GM18517 (cell line): ENCODE results near the gene ZNF532.
"Not testable (repeated sequence)": the region's sequence is repeated elsewhere in the genome, so short reads cannot be mapped to it uniquely, and the experiment has no call there.

Source experiments
- ATAC-seq: cut with Tn5 transposase; IDR thresholded peaks from one replicate; pipeline ENCODE4 v1.9.1; 2021; ENCODE audit warnings: mild to moderate bottlenecking, moderate library complexity; ENCODE audit not compliant: unreplicated experiment

ZNF532 gene

GRCh38 chr18:59002974-59003594 lies 138.4 kb downstream of the ZNF532 start:
- ATAC-seq: no peak

- ATAC-seq: no peak
These were observed 140.6 kb downstream of the ZNF532 start for GRCh38 chr18:59005262-59005661.

GRCh38 chr18:59006461-59007067 lies 141.9 kb downstream of the ZNF532 start:
- ATAC-seq: no peak

GRCh38 chr18:59008302-59008974 lies 143.8 kb downstream of the ZNF532 start:
- ATAC-seq: no peak

- ATAC-seq: no peak
These were observed 145.2 kb downstream of the ZNF532 start for GRCh38 chr18:59009846-59010245.

GRCh38 chr18:59011289-59011688 lies 146.6 kb downstream of the ZNF532 start:
- no peak for ATAC-seq

- ATAC-seq: no peak
These were observed 147.1 kb downstream of the ZNF532 start for GRCh38 chr18:59011786-59012185.

GRCh38 chr18:59012815-59013705 lies 148.4 kb downstream of the ZNF532 start:
- ATAC-seq: no peak

- no peak for ATAC-seq
These were observed 149.1 kb downstream of the ZNF532 start for GRCh38 chr18:59013744-59014143.

GRCh38 chr18:59015531-59016152 lies 151.0 kb downstream of the ZNF532 start:
- no peak for ATAC-seq

- ATAC-seq: no peak
These were observed 156.8 kb downstream of the ZNF532 start for GRCh38 chr18:59021500-59021899.

GRCh38 chr18:59022167-59022945 lies 157.7 kb downstream of the ZNF532 start:
- ATAC-seq: no peak

- ATAC-seq: no peak
These were observed 160.2 kb downstream of the ZNF532 start for GRCh38 chr18:59024829-59025228.

- not testable (repeated sequence) for ATAC-seq
These were observed 160.9 kb downstream of the ZNF532 start for GRCh38 chr18:59025532-59025931.

GRCh38 chr18:59026364-59026763 lies 161.7 kb downstream of the ZNF532 start:
- ATAC-seq: no peak

GRCh38 chr18:59026831-59027410 lies 162.2 kb downstream of the ZNF532 start:
- no peak for ATAC-seq

GRCh38 chr18:59029663-59030429 lies 165.2 kb downstream of the ZNF532 start:
- ATAC-seq: no peak

- ATAC-seq: no peak
These were observed 167.6 kb downstream of the ZNF532 start for GRCh38 chr18:59032308-59032707.

- no peak for ATAC-seq
These were observed 168.7 kb downstream of the ZNF532 start for GRCh38 chr18:59033359-59033758.
